Osteocyte (in vitro differentiated cells): Measurements from ENCODE around the gene ARHGEF26. TPM values are rescaled to one million over a fixed set of nuclear protein-coding genes. Genes with fewer than 3 reads are reported as not detected.
A peak's percentile ranks its signal among the peaks of the same experiment; 100 is the strongest.

ENCODE experiments used
- DNase-seq: peaks from one replicate; pipeline ENCODE4 v3.0.0; 2021; ENCODE audit warnings: mixed read lengths; ENCODE audit not compliant: unreplicated experiment; ENCODE audit errors: extremely low spot score
- H3K27ac Mint-ChIP-seq: one replicate; pipeline ENCODE4 v1.8.0; 2021; ENCODE audit warnings: mild to moderate bottlenecking, mixed read lengths; ENCODE audit not compliant: unreplicated experiment
- H3K27me3 Mint-ChIP-seq: one replicate; pipeline ENCODE4 v1.8.0; 2021; ENCODE audit warnings: mixed read lengths; ENCODE audit not compliant: unreplicated experiment
- H3K36me3 Mint-ChIP-seq: one replicate; pipeline ENCODE4 v1.8.0; 2021; ENCODE audit warnings: mixed read lengths; ENCODE audit not compliant: unreplicated experiment
- H3K4me1 Mint-ChIP-seq: one replicate; pipeline ENCODE4 v1.8.0; 2021; ENCODE audit warnings: mixed read lengths; ENCODE audit not compliant: unreplicated experiment
- H3K4me3 Mint-ChIP-seq: one replicate; pipeline ENCODE4 v1.8.0; 2021; ENCODE audit warnings: mild to moderate bottlenecking, moderate library complexity, mixed read lengths; ENCODE audit not compliant: unreplicated experiment
- H3K9me3 Mint-ChIP-seq: one replicate; pipeline ENCODE4 v1.8.0; 2021; ENCODE audit warnings: mixed read lengths; ENCODE audit not compliant: unreplicated experiment
- total RNA-seq: library from RNA; stranded (reverse); gene quantifications from 2 replicates; pipeline ENCODE4 v1.2.1, GENCODE V29; 2021
- TF ChIP-seq, protein P1 (sequence below): fragments of 200-600 bp; sonication (generic); IDR thresholded peaks from 2 replicates; pipeline ENCODE4 v1.5.0; 2021; ENCODE audit warnings: antibody characterized with exemption, mild to moderate bottlenecking, moderate library complexity

ARHGEF26 gene
- total RNA-seq, 1 donor from 2014 or later = 5.4 TPM

- no peak for DNase-seq
- TF ChIP-seq, protein P1, sequence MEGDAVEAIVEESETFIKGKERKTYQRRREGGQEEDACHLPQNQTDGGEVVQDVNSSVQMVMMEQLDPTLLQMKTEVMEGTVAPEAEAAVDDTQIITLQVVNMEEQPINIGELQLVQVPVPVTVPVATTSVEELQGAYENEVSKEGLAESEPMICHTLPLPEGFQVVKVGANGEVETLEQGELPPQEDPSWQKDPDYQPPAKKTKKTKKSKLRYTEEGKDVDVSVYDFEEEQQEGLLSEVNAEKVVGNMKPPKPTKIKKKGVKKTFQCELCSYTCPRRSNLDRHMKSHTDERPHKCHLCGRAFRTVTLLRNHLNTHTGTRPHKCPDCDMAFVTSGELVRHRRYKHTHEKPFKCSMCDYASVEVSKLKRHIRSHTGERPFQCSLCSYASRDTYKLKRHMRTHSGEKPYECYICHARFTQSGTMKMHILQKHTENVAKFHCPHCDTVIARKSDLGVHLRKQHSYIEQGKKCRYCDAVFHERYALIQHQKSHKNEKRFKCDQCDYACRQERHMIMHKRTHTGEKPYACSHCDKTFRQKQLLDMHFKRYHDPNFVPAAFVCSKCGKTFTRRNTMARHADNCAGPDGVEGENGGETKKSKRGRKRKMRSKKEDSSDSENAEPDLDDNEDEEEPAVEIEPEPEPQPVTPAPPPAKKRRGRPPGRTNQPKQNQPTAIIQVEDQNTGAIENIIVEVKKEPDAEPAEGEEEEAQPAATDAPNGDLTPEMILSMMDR = no peak
- Mint-ChIP-seq H3K4me3 (no peak overlapping the region), H3K27me3 (no peaks in the 10 kb centered on the region), H3K36me3 (no peaks in the 10 kb centered on the region), H3K9me3 (no peaks in the 10 kb centered on the region), H3K4me1 (no peaks in the 10 kb centered on the region), H3K27ac (no peak overlapping the region)
Observed at GRCh38 chr3:154169796-154170110, 48.6 kb downstream of the ARHGEF26 start.

- Mint-ChIP-seq H3K27ac (no peak overlapping the region), H3K36me3 (no peaks in the 10 kb centered on the region), H3K4me3 (no peak overlapping the region), H3K4me1 (no peaks in the 10 kb centered on the region), H3K9me3 (no peaks in the 10 kb centered on the region), H3K27me3 (no peaks in the 10 kb centered on the region)
- TF ChIP-seq, protein P1 = no peak
- no peak for DNase-seq
Observed at GRCh38 chr3:154170300-154170699, 49.1 kb downstream of the ARHGEF26 start.

- Mint-ChIP-seq H3K36me3 (no peaks in the 10 kb centered on the region), H3K27me3 (no peaks in the 10 kb centered on the region), H3K4me3 (no peak overlapping the region), H3K4me1 (peaks cover 19% of the 10 kb centered on the region), H3K9me3 (no peaks in the 10 kb centered on the region), H3K27ac (no peak overlapping the region)
- TF ChIP-seq, protein P1 = no peak
- no peak for DNase-seq
Observed at GRCh38 chr3:154175041-154175440, 53.9 kb downstream of the ARHGEF26 start.

DNA sequence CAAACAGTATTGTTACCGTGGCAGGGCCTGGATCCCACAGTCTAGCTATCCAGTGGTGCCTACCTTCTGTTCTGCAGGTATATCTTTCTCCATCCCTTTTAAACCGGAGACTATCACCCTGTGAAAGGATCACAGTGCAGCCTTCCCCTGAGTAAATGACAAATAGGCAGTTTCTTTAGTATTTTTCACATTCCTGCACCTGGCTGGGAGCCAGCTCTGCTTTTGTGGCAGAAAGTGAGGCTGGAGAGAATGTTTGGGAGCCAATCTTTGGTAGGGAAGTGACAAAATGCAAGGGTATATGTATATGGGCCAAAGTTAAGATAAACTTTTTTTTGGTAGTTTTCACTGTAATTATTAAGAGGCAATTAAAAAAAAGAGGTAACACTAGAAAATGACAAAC lies 54.8 kb downstream of the ARHGEF26 start:
- Mint-ChIP-seq H3K4me3 (no peak overlapping the region), H3K27ac (no peak overlapping the region)
- TF ChIP-seq, protein P1 = no peak

DNA sequence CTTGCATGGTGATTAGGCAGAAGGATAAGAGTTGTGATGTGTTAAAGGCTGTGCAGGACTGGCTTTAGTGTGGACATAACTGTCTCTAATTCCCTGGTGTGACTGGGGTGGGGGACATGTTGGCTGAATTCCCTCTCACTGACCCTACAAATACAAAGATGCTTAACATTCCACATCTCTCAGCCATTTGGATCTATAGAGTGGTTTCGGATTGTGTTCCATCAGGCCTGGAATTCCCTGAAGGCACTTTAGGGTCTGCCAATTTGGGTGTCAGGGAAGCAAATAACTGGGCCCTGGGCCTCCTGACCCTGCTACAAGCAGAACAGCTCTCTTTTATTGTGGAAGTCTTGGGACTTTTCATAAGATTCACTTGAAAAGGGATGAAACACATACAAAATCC lies 56.2 kb downstream of the ARHGEF26 start:
- TF ChIP-seq, protein P1 = no peak
- H3K27me3 Mint-ChIP-seq = no peaks in the 10 kb centered on the region
- H3K36me3 Mint-ChIP-seq = no peaks in the 10 kb centered on the region
- peaks cover 29% of the 10 kb centered on the region for H3K4me1 Mint-ChIP-seq
- peak overlapping the region; percentile 58 for H3K27ac Mint-ChIP-seq
- no peak overlapping the region for H3K4me3 Mint-ChIP-seq
- H3K9me3 Mint-ChIP-seq = no peaks in the 10 kb centered on the region
- DNase-seq = no peak

More for the DNA sequence above, 54.8 kb downstream of the ARHGEF26 start:
- no peak for DNase-seq
- Mint-ChIP-seq H3K4me1 (peaks cover 23% of the 10 kb centered on the region), H3K9me3 (no peaks in the 10 kb centered on the region), H3K27me3 (no peaks in the 10 kb centered on the region), H3K36me3 (no peaks in the 10 kb centered on the region)
